HG03103 (cell line): ENCODE measurements around the gene NT5E.
"Not testable (repeated sequence)": the region's sequence is repeated elsewhere in the genome, so short reads cannot be mapped to it uniquely, and the experiment has no call there.

Source experiments
- ATAC-seq: cut with Tn5 transposase; IDR thresholded peaks from one replicate; pipeline ENCODE4 v1.9.1; 2021; ENCODE audit warnings: low read depth; ENCODE audit not compliant: unreplicated experiment

NT5E gene

DNA sequence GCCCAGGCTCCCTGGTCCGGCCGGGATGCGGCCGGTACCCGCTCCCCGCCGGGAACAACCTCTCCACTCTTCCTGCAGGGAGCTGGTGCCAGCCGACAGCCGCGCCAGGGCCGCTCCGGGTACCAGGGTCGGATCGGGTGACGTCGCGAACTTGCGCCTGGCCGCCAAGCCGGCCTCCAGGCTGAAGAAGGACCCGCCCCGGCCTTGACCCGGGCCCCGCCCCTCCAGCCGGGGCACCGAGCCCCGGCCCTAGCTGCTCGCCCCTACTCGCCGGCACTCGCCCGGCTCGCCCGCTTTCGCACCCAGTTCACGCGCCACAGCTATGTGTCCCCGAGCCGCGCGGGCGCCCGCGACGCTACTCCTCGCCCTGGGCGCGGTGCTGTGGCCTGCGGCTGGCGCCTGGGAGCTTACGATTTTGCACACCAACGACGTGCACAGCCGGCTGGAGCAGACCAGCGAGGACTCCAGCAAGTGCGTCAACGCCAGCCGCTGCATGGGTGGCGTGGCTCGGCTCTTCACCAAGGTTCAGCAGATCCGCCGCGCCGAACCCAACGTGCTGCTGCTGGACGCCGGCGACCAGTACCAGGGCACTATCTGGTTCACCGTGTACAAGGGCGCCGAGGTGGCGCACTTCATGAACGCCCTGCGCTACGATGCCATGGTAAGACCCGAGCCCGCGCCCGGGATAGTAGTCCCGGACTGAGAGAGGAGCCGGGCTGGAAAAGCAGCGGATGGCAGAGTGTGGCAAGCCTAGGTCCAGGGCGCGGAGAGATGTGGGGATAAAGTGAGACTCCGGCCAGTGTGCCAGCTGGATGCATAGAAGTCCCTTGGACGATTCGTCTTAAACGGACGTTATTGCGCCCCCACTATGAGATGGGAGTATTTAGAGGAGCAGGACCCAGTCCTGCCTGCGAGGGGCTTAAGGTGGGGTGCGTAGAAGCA is at the start of gene NT5E:
TSS of gene NT5E (plus strand) at position 266 of the 942 bp plus-strand sequence. CDS start at position 323, 57 bp downstream.
- peak; percentile 61 for ATAC-seq

DNA sequence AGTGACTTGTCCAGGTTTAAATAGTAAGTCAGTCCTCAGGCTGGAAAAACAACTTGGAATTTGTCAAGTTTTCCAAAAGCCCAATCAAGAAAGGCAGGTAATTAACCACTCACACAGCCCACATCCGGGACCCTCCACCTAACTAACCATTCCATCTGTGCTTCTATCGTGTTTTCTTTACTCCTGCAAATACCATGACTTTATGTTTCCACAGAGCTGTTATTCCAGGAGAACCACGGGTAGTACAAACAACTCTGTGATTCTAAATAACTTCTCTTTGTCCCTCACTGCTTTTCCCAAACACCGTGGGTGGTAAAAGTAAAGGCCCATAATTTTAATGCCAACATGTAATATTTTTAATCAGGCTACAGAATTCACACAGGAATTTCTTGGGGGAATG is 49.6 kb upstream of the NT5E start:
- ATAC-seq, result no peak

DNA sequence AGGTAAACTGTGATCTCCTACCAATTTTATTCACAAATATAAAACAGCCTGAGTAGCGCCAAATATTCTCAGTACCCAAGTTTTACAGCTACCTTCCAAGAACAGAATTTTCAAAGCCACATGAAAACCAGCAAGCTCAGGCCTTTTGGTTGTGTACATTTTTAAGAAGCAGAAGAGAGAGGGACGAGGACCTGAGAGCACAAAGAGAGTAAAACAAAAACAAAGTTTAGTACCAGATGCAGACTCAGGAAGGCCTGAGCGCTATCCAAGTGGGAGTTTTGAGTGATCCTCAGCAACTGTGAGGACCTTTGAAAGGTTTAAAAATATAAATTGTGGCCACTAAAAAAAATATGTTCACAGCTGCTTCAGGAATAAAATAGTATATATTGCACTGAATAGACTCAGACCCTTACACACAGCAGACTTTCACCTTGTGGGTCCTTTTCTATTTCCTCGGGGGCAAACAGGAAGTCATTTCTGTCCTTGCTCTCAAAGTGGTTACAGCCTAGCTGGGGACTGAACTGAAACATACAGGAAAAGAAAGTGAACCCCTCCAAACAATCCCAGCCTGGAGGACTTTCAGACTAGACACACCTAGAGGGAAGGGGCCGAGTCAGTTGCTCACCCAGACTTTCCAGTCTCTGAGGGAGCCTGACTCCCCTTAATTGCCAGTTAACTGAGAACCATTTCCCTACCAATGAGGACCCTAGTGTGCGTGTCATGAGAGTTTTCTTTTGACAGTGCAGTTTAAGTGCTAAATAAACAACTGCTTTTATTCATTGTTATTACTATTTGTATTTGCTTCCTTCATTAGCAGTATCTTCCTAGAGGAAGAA is 48.5 kb upstream of the NT5E start:
- ATAC-seq, result no peak

DNA sequence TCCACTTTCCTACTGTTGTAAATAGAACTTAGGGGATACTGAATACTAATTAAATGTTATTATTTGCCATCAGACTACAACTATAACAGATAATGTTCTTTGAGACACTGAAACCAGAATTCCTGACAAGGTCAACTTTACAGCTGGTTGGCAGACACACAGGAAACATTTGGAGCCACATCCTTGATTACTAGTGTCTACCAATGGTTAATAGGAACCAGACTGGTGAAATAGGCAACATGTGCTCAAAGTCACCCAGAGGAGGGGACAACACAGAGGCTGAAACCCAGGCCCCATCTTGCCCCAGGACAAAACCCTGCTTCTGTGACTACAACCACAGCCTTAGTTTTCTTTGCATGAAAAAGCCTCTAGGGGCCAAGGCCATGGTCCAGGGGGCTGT is 47.8 kb upstream of the NT5E start:
- ATAC-seq, result no peak

DNA sequence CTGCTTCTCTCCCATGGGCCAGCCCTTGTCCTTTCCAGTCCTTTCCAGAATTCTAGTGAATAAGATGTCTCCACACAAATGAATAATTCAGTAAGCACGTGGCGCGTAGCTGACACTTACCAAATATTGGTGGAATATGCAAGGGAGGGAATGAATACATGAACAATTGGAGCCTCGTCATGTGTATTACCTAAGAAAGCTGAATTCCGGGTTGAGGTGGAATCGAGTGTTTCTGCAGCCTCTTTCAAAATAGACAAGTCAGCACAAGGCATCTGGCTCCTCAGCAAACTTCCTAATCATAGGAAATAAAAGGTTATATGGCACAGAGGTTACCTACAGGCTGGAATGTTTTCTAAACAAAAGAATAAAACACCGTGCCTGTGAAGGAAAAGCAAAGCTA is 47.0 kb upstream of the NT5E start:
- no peak for ATAC-seq

DNA sequence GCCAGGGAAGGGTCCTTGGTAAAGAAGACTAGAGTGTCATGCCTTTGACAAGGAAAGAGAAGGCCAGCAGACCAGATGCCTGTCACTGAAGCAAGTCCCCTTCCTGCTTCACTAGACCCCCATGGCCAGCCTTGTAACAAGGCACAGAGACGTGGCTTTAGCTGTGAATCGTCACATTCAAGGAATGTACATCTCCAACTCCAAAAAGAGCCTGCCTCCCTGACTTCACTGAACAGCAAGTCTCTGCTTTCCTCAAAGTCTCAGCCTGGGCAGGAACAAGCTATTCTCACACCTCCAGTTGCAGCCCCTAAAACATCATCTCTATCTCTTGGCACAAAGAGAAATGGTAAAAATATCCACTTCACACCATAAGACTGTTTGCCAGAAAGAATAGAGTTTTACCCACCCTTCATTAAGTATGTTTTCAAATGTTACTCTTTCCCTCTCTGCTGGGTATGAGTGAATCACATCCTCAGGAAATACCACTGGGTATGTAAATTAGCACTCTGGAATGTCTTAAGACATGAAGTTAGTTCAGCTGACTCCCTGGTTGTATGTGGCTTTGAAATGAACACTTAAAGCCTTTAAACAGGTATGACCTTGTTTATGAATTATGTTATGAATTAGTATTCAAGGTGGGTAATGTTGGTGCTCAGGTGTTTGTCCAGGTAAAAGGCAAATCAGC is 46.4 kb upstream of the NT5E start:
- ATAC-seq, result no peak

DNA sequence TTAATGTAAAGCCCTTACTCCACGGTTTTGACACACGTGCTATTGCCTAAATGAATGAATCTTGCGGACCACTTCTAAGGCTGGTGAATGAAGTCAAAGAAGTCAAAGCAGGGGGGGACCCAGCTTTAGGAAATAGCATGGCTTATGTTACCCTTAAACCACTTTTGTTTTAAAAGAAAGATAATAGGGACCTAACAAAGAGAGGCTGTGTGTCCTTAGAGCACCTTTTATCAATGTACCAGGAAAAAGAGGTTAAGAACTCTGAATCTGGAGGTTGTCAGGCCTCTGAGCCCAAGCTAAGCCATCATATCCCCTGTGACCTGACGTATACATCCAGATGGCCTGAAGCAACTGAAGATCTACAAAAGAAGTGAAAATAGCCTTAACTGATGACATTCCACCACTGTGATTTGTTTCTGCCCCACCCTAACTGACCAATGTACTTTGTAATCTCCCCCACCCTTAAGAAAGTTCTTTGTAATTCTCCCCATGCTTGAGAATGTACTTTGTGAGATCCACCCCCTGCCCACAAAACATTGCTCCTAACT is 45.8 kb upstream of the NT5E start:
- ATAC-seq, result not testable (repeated sequence)

DNA sequence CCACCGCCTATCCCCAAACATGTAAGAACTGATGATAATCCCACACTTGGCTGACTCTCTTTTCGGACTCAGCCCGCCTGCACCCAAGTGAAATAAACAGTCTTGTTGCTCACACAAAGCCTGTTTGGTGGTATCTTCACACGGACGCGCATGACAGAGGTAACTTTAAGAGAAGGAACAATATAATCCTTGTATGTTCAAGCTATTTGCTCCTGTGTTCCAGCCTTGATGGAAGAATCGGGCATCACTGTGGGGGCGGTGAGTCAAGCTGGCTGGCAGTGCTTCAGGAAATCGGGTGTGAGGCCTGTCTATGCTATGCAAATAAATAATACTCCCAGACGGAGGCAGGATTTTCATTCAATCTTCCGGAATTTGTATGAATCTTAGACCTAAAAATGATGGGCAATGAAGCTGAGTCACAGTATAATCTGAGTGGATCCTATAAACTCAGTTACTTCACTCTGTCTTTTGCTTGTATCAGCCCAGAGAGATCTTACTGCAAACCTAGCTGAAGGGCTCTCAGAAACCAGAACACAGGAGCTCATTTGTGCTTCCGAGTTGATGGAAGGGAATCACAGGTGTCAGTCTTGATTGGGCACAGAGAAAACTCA is 45.2 kb upstream of the NT5E start:
- ATAC-seq, result no peak

DNA sequence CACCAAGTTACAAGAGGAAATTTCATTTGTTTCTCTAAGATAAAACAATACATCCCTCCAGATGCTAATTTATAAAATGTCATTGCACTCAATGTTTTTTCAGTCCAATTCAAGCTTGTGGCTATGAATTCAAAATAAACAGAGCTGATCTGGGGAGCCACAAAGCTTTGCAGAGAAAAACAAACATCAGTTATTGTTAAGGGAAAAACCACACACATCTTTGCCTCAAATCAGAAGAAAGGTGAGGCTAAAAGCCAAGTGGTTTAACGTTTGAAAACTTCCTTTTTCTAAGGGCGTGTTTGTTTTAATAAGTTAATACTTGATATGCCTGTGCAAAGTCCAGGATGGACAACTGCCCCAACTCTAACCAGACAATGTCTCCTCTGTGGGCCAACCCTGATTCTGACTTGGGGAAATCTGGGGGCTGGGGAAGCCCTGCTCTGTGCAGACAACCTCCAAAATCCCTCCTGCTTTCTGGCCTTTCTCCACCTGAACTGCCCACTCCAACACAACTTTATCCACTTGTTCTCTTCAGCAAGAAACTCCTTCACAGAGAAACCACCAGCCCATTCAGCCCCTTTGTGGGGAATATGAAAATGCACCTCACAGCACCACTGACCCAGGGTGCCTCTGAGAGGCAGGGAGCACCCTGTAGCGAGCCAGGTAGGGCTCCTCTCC is 44.6 kb upstream of the NT5E start:
- ATAC-seq, result no peak

DNA sequence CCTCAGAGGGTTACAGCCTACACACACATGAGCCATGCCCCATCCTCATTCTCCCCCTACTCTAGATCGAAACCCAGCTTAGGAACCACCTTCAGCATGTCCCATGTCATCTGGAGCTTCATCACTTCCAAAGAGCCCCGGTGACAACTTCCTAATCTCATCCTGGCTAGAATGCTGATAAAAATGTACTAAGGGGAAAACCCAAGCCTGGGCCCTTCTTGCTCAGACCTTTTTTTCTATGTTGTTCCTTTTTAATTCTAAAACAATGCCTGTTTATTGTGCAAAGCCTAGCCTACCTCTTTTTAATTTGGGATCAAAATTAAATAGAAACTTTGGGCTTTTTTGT is 44.1 kb upstream of the NT5E start:
- ATAC-seq, result no peak

DNA sequence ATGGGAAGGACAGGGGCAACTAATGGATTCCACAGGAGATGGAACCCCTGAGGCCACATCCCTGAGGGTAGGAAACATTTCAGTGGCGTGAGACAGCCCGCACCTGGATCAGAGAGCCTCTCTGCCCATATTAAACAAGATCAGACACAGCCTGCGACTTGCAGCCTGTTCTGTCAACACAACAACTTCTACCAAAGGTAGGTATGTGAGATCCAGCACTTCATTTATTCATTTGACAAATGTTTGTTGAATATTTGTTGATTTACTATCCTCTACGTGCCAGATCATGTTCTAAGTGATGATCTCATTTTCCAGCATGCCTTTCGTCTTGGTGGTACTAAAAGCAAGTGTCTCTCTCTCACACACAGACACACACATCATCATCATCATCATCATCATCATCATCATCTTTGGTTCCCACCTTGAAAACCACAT is 43.2 kb upstream of the NT5E start:
- no peak for ATAC-seq

DNA sequence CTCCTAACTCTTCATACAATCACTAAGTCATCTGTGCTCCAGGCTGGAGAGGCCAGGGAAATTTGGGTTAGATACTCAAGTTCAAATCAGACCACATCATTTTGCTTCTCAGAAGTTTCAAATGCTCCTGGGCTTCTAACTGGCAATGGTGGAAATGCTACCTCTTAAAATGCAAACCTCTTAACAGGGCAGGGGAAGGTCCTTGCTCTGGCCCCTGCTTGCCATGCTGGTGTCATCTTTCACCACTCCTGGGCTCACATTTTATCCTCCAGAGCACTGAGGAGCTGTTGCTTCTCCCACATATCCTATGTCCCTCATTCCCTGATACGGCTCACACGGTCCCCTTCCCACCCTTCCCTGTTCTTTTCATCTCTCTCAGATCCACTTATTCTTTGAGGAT is 41.8 kb upstream of the NT5E start:
- ATAC-seq, result no peak

DNA sequence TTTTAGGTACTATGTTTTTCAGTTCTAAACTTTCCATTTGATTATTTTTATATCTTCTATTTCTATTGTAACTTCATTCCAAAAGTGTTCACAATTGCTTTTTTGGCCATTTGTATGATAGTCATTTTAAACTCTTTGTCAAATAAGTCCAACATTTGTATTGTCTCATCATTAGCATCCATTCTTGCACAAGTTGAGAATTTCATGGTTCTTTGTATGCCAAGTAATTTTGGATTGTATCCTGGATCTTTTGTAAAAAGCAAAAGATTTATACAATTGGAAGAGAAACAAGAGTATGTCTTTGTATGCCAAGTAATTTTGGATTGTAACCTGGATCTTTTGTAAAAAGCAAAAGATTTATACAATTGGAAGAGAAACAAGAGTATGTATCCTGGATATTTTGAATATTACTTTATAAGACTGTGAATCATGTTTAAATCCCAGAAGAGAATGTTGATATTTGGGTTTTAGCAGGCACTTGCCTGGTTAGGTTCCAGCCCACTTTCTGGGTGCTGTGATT is 36.9 kb upstream of the NT5E start:
- ATAC-seq, result no peak

DNA sequence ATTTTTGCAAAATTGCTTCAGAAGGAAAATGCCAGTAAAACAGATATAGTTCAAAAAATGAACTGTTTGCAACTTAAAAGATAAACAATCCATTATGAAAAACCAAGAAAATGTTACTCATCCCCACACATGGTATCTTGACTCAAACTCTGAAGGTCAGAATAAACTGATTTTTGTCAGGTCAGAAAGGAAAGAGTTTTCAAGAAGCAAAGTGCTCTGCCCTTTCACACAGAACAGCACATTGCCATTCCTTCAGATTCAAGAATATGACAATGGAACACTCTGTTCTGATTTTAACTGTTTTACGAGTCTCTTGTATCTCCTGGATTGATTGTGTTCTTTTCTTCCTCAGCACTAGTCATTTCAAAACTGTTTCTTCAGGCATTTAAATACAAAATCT is 33.8 kb upstream of the NT5E start:
- ATAC-seq, result no peak

DNA sequence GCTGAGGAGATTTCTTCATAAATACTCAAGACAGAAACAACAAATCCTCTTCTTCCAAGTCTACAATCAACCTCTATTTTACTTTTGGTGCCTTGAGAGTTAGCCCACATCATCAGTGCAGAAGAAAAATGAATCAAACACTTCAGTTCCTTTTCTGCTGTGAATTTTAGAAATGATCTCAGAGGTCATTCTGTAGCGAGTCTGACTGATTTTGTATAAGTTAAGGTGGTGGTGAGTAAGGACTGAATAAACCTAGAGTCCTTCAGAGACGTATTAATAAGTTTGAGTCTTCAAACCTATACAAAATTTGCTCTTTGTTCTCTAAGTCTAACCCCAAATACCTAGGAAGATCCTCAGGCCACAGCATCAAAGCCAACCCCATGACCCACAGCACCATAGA is 33.1 kb upstream of the NT5E start:
- ATAC-seq, result no peak

DNA sequence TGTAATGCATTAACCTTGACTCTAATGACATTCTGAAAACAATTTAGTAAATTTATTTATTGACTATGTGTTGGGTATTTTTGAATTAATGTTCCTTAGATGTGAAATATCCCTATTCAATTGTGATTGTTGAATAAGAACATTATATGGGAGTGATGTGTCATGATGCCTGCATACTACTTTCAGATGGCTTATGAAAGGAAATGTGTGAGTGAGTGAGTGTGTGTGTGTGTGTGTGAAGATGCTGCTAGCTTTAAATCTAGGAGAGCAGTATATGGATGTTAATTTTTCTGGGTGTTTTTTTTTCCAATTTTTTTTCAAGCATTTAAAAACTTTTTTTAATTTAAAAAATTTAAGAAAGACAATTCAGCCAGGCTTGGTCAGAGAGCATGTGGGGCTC is 32.5 kb upstream of the NT5E start:
- ATAC-seq, result no peak

DNA sequence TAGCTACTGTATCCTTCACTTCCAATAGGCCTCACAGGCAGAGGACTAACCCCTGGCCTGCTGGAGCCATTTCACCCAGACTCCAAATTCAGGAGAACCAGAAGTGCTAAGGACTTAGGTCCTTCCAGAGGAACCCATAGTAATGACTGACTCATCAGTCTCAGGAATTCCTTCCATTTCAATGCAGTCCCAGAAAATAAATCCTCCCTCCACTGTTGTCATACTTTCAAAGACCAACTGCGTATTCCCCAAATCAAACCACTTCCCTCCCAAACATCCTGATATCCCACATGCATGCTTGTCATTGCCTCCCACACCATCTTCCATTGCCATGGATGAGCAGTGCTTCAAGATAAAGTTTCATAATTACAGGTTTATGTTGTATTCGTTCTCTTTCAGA is 31.8 kb upstream of the NT5E start:
- ATAC-seq, result no peak

DNA sequence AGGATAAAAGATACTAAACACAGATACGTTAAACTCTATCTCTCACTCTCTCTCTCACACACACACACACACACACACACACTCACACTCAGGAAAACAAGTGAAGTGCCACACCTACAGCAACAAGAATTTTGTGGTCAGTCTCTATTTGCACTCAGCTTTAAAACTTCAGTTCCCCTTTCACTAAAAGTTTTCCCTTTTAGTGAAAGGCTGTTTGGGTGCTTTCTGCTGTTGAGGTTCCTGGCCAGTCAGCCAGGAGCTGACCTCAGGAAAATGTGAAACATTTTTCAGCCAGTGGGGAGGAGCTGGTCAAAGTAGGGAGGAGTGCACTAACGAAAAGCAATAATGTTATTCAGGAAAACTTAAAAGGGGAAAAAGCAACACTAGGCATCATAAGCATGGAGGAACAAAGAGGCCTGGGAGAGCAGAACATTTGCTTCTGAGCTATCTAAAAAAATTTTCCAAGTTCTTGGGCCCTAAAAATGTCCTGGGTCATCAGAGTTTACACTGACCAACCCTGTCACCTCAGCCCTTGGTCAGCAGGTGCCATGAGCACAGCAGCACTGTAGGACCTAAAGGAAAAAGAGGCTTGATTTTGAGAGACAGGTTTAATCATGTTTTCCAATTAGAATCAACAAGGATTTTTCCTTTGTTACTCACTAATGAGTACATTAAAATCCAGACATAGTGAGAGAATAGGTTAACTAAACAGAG is 30.7 kb upstream of the NT5E start:
- ATAC-seq, result peak; percentile 71

DNA sequence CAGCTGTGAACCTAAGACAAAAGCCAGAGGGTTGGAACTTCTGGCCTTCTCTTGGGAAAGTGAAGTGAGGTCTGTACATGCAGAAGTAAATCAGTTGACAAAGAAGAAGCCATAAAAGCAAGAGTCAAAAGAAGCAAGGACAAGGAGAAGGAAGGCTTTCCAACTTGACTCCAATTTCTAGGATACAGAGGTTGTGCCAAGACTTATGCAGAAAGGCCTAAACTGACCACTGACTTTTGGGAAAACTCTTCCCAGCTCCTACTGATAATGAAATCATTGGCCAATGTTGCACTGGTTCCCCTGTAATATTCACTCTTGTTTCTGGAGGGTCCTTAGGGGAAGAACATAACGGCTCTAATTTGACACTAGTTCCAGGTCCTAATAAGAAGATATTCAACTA is 29.3 kb upstream of the NT5E start:
- ATAC-seq, result no peak
